Rectal smooth muscle tissue (tissue), 1 donor: ENCODE measurements around the gene RBM45.

Experiments used
- H3K27ac ChIP-seq: one replicate; pipeline ENCODE4 v1.7.0; 2013; ENCODE audit warnings: low read depth, low read length, inconsistent platforms
- H3K27me3 ChIP-seq: one replicate; pipeline ENCODE4 v1.7.0; 2013; ENCODE audit warnings: low read length; ENCODE audit not compliant: control insufficient read depth, insufficient read depth
- H3K36me3 ChIP-seq: one replicate; pipeline ENCODE4 v1.7.0; 2013; ENCODE audit warnings: low read length; ENCODE audit not compliant: control insufficient read depth, insufficient read depth
- H3K4me1 ChIP-seq: one replicate; pipeline ENCODE4 v1.7.0; 2013; ENCODE audit warnings: low read length; ENCODE audit not compliant: control insufficient read depth, insufficient read depth
- H3K4me3 ChIP-seq: one replicate; pipeline ENCODE4 v1.7.0; 2013; ENCODE audit warnings: low read length
- H3K9ac ChIP-seq: one replicate; pipeline ENCODE4 v1.7.0; 2013; ENCODE audit warnings: low read length

Gene RBM45

GRCh38 chr2:178115271-178115670, 3.0 kb downstream of the RBM45 start:
- H3K9ac ChIP-seq: no peak overlapping the region
- no peak overlapping the region for H3K4me3 ChIP-seq
- peaks cover 2% of the 10 kb centered on the region for H3K36me3 ChIP-seq
- H3K27me3 ChIP-seq: no peaks in the 10 kb centered on the region
- peaks cover 4% of the 10 kb centered on the region for H3K4me1 ChIP-seq
- no peak overlapping the region for H3K27ac ChIP-seq

- Histone ChIP-seq H3K9ac (no peak overlapping the region), H3K27me3 (no peaks in the 10 kb centered on the region), H3K27ac (no peak overlapping the region), H3K36me3 (peaks cover 2% of the 10 kb centered on the region), H3K4me3 (no peak overlapping the region), H3K4me1 (peaks cover 4% of the 10 kb centered on the region)
These were observed 5.5 kb downstream of the RBM45 start for GRCh38 chr2:178117725-178118124.

GRCh38 chr2:178119179-178119922, 7.1 kb downstream of the RBM45 start:
- Histone ChIP-seq H3K36me3 (peaks cover 2% of the 10 kb centered on the region), H3K9ac (no peak overlapping the region), H3K4me3 (no peak overlapping the region), H3K27ac (no peak overlapping the region), H3K4me1 (no peaks in the 10 kb centered on the region), H3K27me3 (no peaks in the 10 kb centered on the region)

GRCh38 chr2:178123163-178123562, 10.9 kb downstream of the RBM45 start:
- no peak overlapping the region for H3K4me3 ChIP-seq
- H3K27ac ChIP-seq: no peak overlapping the region
- no peaks in the 10 kb centered on the region for H3K27me3 ChIP-seq
- H3K36me3 ChIP-seq: peaks cover 2% of the 10 kb centered on the region
- H3K9ac ChIP-seq: no peak overlapping the region
- H3K4me1 ChIP-seq: no peaks in the 10 kb centered on the region

GRCh38 chr2:178125125-178125524, 12.9 kb downstream of the RBM45 start:
- H3K9ac ChIP-seq: no peak overlapping the region
- peaks cover 2% of the 10 kb centered on the region for H3K36me3 ChIP-seq
- no peak overlapping the region for H3K27ac ChIP-seq
- no peak overlapping the region for H3K4me3 ChIP-seq
- no peaks in the 10 kb centered on the region for H3K4me1 ChIP-seq
- H3K27me3 ChIP-seq: no peaks in the 10 kb centered on the region

- H3K36me3 ChIP-seq: peaks cover 2% of the 10 kb centered on the region
- no peak overlapping the region for H3K9ac ChIP-seq
- no peak overlapping the region for H3K4me3 ChIP-seq
- H3K27me3 ChIP-seq: no peaks in the 10 kb centered on the region
- H3K4me1 ChIP-seq: no peaks in the 10 kb centered on the region
- H3K27ac ChIP-seq: no peak overlapping the region
These were observed 13.6 kb downstream of the RBM45 start for GRCh38 chr2:178125862-178126261.

GRCh38 chr2:178128836-178129630, 16.8 kb downstream of the RBM45 start:
- Histone ChIP-seq H3K27ac (no peak overlapping the region), H3K36me3 (peaks cover 2% of the 10 kb centered on the region)

GRCh38 chr2:178136321-178137025, 24.2 kb downstream of the RBM45 start:
- Histone ChIP-seq H3K4me3 (no peak overlapping the region), H3K4me1 (no peaks in the 10 kb centered on the region), H3K27ac (no peak overlapping the region), H3K27me3 (no peaks in the 10 kb centered on the region), H3K36me3 (peaks cover 3% of the 10 kb centered on the region), H3K9ac (no peak overlapping the region)

More at GRCh38 chr2:178128836-178129630, 16.8 kb downstream of the RBM45 start:
- no peak overlapping the region for H3K9ac ChIP-seq
- no peaks in the 10 kb centered on the region for H3K4me1 ChIP-seq
- no peak overlapping the region for H3K4me3 ChIP-seq
- H3K27me3 ChIP-seq: no peaks in the 10 kb centered on the region

- Histone ChIP-seq H3K27me3 (no peaks in the 10 kb centered on the region), H3K4me1 (no peaks in the 10 kb centered on the region), H3K9ac (no peak overlapping the region), H3K27ac (no peak overlapping the region), H3K4me3 (no peak overlapping the region), H3K36me3 (no peaks in the 10 kb centered on the region)
These were observed 30.2 kb downstream of the RBM45 start for GRCh38 chr2:178142274-178143065.

GRCh38 chr2:178143481-178143880, 31.2 kb downstream of the RBM45 start:
- Histone ChIP-seq H3K36me3 (no peaks in the 10 kb centered on the region), H3K9ac (no peak overlapping the region), H3K4me1 (no peaks in the 10 kb centered on the region), H3K4me3 (no peak overlapping the region), H3K27me3 (no peaks in the 10 kb centered on the region), H3K27ac (no peak overlapping the region)

GRCh38 chr2:178152033-178152432, 39.8 kb downstream of the RBM45 start:
- H3K27ac ChIP-seq: no peak overlapping the region
- no peaks in the 10 kb centered on the region for H3K4me1 ChIP-seq
- H3K27me3 ChIP-seq: no peaks in the 10 kb centered on the region
- H3K36me3 ChIP-seq: no peaks in the 10 kb centered on the region
- H3K9ac ChIP-seq: no peak overlapping the region
- H3K4me3 ChIP-seq: no peak overlapping the region

GRCh38 chr2:178152542-178152941, 40.3 kb downstream of the RBM45 start:
- H3K36me3 ChIP-seq: no peaks in the 10 kb centered on the region
- no peak overlapping the region for H3K27ac ChIP-seq
- H3K4me3 ChIP-seq: no peak overlapping the region
- no peaks in the 10 kb centered on the region for H3K27me3 ChIP-seq
- no peak overlapping the region for H3K9ac ChIP-seq
- H3K4me1 ChIP-seq: no peaks in the 10 kb centered on the region
